Activated T-cell treated with anti-CD3 and anti-CD28 coated beads, Interleukin-2, amount 50 U/mL, for 24 hours (primary cell): ENCODE results near the gene ARHGAP26.
"Not testable (repeated sequence)": the region's sequence is repeated elsewhere in the genome, so short reads cannot be mapped to it uniquely, and the experiment has no call there.

ENCODE experiments used
- DNase-seq: peaks from one replicate; pipeline ENCODE4 v3.0.0-alpha.2; 2020
- H3K27ac Mint-ChIP-seq: 2 replicates; pipeline ENCODE4 v1.8.0; 2020; ENCODE audit warnings: mild to moderate bottlenecking, mixed read lengths
- H3K27me3 Mint-ChIP-seq: 2 replicates; pipeline ENCODE4 v1.8.0; 2020; ENCODE audit warnings: mixed read lengths
- H3K36me3 Mint-ChIP-seq: 2 replicates; pipeline ENCODE4 v1.8.0; 2020; ENCODE audit warnings: low read depth, mixed read lengths
- H3K4me1 Mint-ChIP-seq: 2 replicates; pipeline ENCODE4 v1.8.0; 2020; ENCODE audit warnings: low read depth, mixed read lengths
- H3K4me3 Mint-ChIP-seq: 2 replicates; pipeline ENCODE4 v1.8.0; 2020; ENCODE audit warnings: mild to moderate bottlenecking, moderate library complexity, mixed read lengths
- H3K9me3 Mint-ChIP-seq: 2 replicates; pipeline ENCODE4 v1.8.0; 2020; ENCODE audit warnings: mixed read lengths

Gene ARHGAP26

DNA sequence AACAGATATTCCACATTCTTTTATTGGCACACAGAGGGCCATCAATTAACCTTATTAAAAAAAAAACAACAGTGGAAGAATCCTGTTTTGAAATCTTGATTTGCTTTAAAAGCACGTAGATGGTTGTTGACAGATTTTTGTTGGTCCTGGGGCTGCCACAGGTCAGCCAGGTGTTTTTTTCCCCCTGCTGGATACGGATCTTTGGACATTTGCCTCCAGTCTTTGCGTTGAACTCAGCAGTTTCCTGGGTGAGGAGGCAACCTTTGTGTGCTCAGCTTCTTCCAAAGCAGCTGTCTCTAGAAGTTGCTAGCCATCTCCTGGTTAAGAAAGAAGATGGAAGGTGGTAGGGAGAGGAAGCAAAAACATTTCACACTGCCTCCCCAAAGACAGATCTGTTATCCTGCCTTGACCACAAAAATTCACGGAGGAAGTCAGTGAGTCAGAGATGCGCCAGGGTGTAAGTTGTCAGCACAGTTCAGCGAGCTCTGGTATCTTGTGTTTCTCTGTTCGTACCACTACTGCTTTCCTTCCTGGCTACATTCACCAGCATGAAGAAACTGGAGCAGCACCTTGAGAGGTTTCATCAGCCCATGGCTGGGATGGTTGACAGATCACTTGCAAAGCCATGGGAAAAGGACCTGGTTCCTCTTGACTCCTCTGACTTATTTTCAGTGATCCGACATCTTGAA is 207.3 kb downstream of the ARHGAP26 start:
- peak; percentile 51 for DNase-seq
- Mint-ChIP-seq H3K4me3 (peak overlapping the region; percentile 55), H3K27ac (peak overlapping the region; percentile 91), H3K36me3 (no peaks in the 10 kb centered on the region), H3K4me1 (peaks cover 72% of the 10 kb centered on the region), H3K9me3 (no peaks in the 10 kb centered on the region), H3K27me3 (no peaks in the 10 kb centered on the region)

DNA sequence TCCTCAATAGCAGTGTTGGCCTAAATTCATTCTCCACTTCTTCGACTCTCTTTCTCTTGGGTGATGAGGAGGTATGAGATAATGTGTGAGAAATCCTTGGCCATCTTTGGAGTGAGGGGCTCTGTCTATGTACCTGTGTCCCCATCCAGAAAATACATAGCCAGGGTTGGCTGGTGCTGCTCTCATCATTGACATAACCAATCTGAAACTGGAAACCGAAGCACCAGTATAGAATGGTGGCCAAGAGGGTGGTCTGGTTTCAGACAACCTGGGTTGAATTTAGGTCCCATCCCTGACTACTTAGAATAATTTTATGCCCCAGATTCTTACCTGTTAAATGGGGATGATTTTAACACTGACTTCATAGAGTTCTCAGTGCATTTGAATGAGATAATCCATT is 208.1 kb downstream of the ARHGAP26 start:
- Mint-ChIP-seq H3K27me3 (no peaks in the 10 kb centered on the region), H3K9me3 (no peaks in the 10 kb centered on the region), H3K4me3 (peak overlapping the region; percentile 55), H3K4me1 (peaks cover 70% of the 10 kb centered on the region), H3K27ac (peak overlapping the region; percentile 91), H3K36me3 (no peaks in the 10 kb centered on the region)
- no peak for DNase-seq

DNA sequence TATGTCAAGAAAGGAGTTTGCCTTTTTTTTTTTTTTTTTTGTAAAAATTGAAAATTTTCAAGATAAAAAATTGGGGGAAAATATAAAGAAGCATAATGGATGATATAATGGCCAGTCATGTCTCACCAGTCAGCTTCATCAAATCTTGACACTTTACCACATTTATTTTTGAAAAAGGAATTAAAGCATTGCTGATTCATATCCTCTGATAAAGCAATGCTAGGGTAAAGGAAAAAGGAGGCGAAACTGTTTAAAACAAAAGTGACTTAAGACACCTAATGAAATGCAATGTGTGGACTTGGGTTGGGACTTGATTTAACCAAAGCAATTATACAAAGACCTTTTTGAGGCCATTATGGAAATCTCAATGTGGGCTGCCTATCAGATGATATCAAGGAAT is 208.5 kb downstream of the ARHGAP26 start:
- Mint-ChIP-seq H3K27ac (no peak overlapping the region), H3K36me3 (no peaks in the 10 kb centered on the region), H3K9me3 (no peaks in the 10 kb centered on the region), H3K4me3 (no peak overlapping the region), H3K27me3 (no peaks in the 10 kb centered on the region), H3K4me1 (peaks cover 71% of the 10 kb centered on the region)
- no peak for DNase-seq

DNA sequence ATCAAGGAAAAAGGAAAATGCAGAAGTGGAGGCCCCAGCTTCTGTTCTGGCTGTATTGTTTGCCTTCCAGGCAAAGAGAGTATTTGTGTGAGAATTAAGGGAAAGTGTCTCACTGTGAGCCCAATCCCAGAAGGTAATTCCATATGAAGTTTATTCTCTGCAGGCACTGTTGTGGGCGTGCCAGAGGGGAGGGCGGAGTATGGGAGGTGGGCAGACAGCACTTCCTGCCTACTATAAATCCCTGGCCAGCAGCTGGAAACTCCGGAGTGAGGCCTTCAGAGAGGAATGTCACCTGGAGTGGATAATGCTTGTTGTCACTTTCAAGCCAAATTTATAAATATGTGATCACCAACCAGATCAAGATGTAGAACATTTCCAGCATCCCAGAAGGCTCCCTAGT is 209.5 kb downstream of the ARHGAP26 start:
- H3K4me1 Mint-ChIP-seq, result peaks cover 72% of the 10 kb centered on the region
- no peak overlapping the region for H3K4me3 Mint-ChIP-seq
- H3K9me3 Mint-ChIP-seq, result no peaks in the 10 kb centered on the region
- no peak for DNase-seq
- H3K27ac Mint-ChIP-seq, result no peak overlapping the region
- no peaks in the 10 kb centered on the region for H3K27me3 Mint-ChIP-seq
- H3K36me3 Mint-ChIP-seq, result no peaks in the 10 kb centered on the region

DNA sequence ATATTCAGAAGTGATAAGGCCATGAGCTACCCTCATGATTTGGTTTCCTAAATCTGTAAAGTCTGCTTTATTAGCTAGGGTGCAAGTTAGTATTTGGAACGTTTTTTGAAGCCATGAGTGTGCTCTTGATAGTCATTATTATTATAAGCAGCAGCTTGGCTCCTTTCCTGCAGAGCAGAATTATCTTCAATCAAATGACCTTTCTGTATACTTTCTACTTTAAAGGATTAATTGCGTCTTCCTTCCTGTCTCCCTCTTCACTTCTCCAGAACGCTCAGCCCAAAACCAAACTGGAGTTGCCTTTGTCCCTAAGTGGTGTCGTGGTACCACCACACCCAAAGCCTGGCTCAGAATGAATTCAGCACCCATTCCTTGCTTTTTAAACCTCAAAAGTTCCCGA is 211.3 kb downstream of the ARHGAP26 start:
- peak overlapping the region; percentile 66 for H3K27ac Mint-ChIP-seq
- H3K9me3 Mint-ChIP-seq, result peaks cover 2% of the 10 kb centered on the region
- peaks cover 5% of the 10 kb centered on the region for H3K36me3 Mint-ChIP-seq
- no peaks in the 10 kb centered on the region for H3K27me3 Mint-ChIP-seq
- H3K4me3 Mint-ChIP-seq, result no peak overlapping the region
- peaks cover 67% of the 10 kb centered on the region for H3K4me1 Mint-ChIP-seq
- no peak for DNase-seq

DNA sequence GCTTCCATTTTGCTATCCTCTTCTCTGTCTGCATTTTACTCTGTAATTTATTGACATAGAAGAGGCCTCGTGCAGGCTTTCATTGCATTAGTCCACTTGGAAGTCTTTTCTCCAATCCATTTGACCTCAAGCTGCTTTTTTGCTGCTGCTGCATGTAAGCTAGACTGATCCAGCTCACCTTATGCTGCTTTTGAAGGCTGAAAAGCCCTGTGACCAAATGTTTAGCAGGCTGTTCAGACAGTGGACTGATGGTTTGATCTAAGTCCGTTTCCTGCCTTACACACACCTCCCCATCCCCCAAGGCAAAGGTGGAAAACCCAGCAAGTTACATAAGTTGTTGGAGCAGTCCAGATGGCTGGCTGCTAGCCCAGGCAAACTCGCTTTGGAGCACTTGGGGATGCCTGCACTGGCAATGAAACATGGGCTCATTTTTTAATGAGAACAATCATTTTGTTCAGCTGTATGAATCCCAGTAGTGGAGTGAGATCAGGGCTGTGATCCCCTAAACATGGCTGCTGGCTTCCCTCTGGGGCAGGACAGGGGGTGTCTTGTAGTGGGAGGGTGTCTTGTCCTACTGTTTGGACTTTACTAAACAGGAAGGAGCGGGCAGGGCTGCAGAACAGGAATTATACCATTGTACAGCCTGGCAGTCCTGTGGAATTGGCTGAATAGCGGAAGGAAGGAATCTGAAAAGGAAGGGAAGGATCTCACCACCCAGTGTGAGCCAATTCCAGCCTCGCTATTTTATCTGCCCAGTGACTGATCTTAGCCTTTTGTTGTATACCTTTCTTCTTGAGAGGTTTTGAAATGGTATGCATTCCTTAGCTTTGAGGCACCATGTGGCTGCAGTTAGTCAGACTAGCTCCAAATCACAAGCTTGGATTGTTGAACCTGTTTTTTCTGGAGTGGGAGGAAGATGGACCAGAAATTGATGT is 212.0 kb downstream of the ARHGAP26 start:
- Mint-ChIP-seq H3K36me3 (peaks cover 8% of the 10 kb centered on the region), H3K4me1 (peaks cover 60% of the 10 kb centered on the region), H3K27ac (peak overlapping the region; percentile 66), H3K9me3 (peaks cover 2% of the 10 kb centered on the region), H3K4me3 (no peak overlapping the region), H3K27me3 (no peaks in the 10 kb centered on the region)
- no peak for DNase-seq

DNA sequence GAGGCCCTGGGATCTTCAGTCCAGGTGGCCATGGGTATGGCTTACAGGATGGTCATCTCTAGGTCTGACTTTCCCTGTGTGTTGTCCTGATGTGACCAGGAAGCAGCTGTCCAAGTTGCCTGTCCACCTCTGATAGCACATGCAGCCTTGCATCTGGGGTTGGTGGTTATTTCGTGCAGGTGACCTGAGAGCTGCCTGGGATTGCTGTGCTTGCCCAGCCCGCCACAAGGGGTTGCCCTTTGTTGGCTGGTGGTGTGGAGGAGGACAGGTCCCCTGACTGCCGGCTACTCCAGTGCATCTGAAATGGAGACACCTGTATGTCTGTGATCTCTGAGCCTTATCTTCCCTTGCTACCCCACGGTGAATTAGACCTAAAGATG is 212.6 kb downstream of the ARHGAP26 start:
- H3K27ac Mint-ChIP-seq, result no peak overlapping the region
- peaks cover 53% of the 10 kb centered on the region for H3K4me1 Mint-ChIP-seq
- H3K36me3 Mint-ChIP-seq, result peaks cover 8% of the 10 kb centered on the region
- no peak for DNase-seq
- H3K9me3 Mint-ChIP-seq, result peaks cover 2% of the 10 kb centered on the region
- no peak overlapping the region for H3K4me3 Mint-ChIP-seq
- H3K27me3 Mint-ChIP-seq, result no peaks in the 10 kb centered on the region

DNA sequence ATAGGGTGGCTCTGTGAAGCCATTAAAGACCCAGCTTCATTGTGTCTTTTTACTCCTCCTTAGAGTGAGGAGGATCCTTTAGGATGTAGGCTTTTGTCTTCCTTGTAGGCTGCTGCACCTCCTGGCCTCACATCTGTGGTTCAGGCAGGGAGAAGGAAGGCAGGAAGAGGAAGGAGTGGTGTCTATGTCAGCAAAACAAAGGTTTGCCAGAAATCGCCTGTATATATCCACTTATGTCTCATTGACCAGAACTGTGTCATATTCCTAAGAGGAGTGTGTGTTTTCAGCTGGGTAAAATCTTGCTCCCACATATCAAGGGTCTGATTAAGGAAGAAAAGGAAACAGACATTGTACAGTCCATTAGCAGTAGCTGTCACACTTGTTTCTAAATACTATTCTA is 213.8 kb downstream of the ARHGAP26 start:
- Mint-ChIP-seq H3K9me3 (peaks cover 9% of the 10 kb centered on the region), H3K27ac (peak overlapping the region; percentile 16), H3K4me1 (peaks cover 46% of the 10 kb centered on the region), H3K27me3 (no peaks in the 10 kb centered on the region), H3K4me3 (no peak overlapping the region), H3K36me3 (peaks cover 11% of the 10 kb centered on the region)
- DNase-seq, result no peak

DNA sequence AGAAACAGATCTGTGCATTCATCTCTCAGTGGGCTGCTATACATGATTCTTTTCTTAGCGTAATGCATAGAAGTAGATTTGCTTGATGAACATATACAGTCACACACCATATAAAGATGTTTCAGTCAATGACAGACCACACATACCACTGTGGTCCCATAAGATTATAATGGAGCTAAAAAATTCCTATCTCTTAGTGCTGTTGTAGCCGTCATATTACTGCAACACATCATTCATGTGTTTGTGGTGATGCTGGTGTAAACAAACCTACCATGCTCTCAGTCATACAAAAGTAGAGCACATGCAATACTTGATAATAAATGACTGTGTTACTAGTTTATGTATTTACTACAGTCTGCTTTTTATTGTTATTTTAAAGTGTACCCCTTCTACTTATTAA is 214.3 kb downstream of the ARHGAP26 start:
- Mint-ChIP-seq H3K27me3 (no peaks in the 10 kb centered on the region), H3K36me3 (peaks cover 13% of the 10 kb centered on the region), H3K4me1 (peaks cover 42% of the 10 kb centered on the region), H3K9me3 (peaks cover 13% of the 10 kb centered on the region), H3K4me3 (no peak overlapping the region), H3K27ac (no peak overlapping the region)
- DNase-seq, result no peak

DNA sequence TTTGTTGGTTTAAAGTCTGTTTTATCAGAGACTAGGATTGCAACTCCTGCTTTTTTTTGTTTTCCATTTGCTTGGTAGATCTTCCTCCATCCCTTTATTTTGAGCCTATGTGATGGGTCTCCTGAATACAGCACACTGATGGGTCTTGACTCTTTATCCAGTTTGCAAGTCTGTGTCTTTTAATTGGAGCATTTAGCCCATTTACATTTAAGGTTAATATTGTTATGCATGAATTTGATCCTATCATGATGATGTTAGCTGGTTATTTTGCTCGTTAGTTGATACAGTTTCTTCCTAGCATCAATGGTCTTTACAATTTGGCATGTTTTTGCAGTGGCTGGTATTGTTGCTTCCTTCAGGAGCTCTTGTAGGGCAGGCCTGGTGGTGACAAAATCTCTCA is 219.1 kb downstream of the ARHGAP26 start:
- DNase-seq, H3K27ac Mint-ChIP-seq, H3K27me3 Mint-ChIP-seq, H3K4me1 Mint-ChIP-seq, H3K4me3 Mint-ChIP-seq: not testable (repeated sequence)
- H3K9me3 Mint-ChIP-seq, result peaks cover 20% of the 10 kb centered on the region
- H3K36me3 Mint-ChIP-seq, result peaks cover 35% of the 10 kb centered on the region

DNA sequence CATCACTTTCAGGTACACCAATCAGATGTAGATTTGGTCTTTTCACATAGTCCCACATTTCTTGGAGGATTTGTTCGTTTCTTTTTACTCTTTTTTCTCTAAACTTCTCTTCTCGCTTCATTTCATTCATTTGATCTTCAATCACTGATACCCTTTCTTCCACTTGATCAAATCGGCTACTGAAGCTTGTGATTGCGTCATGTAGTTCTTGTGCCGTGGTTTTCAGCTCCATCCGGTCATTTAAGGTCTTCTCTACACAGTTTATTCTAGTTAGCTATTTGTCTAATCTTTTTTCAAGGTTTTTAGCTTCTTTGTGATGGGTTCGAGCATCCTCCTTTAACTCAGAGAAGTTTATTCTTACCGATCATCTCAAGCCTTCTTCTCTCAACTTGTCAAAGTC is 219.9 kb downstream of the ARHGAP26 start:
- not testable (repeated sequence) for H3K27me3 Mint-ChIP-seq, H3K4me3 Mint-ChIP-seq, DNase-seq, H3K27ac Mint-ChIP-seq, H3K4me1 Mint-ChIP-seq
- Mint-ChIP-seq H3K36me3 (peaks cover 35% of the 10 kb centered on the region), H3K9me3 (peaks cover 20% of the 10 kb centered on the region)

DNA sequence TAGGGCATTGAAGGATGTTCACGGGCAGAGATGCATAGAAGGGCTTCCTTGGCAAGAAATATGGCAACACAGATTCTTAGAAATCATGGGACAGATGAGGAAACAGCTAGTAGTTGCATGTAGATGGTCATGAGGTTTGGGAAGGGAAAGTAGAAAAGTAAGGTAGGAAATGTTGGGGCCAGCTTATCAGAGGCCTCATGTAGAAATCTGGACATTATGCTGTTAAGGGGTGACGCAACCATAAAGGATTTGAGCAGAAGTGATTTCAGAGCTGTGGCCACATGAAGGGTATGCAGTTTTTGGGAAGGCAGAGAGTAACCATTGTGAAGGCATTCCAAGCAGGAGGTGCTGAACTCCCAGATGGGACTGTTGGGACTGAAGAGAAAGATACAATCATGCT is 224.0 kb downstream of the ARHGAP26 start:
- Mint-ChIP-seq H3K9me3 (peaks cover 9% of the 10 kb centered on the region), H3K4me3 (no peak overlapping the region), H3K36me3 (peaks cover 28% of the 10 kb centered on the region), H3K27me3 (no peaks in the 10 kb centered on the region), H3K4me1 (peaks cover 31% of the 10 kb centered on the region), H3K27ac (no peak overlapping the region)
- no peak for DNase-seq

DNA sequence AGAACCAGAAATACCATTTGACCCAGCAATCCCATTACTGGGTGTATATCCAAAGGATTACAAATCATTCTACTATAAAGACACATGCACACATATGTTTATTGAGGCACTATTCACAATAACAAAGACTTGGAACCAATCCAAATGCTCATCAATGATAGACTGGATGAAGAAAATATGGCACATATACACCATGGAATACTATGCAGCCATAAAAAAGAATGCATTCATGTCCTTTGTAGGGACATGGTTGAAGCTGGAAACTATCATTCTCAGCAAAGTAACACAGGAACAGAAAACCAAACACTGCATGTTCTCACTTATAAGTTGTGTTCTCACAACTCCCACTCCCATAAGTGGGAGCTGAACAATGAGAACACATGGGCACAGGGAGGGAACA is 225.4 kb downstream of the ARHGAP26 start:
- not testable (repeated sequence) for H3K27ac Mint-ChIP-seq, DNase-seq, H3K27me3 Mint-ChIP-seq, H3K9me3 Mint-ChIP-seq, H3K4me3 Mint-ChIP-seq
- Mint-ChIP-seq H3K4me1 (peaks cover 39% of the 10 kb centered on the region), H3K36me3 (peaks cover 22% of the 10 kb centered on the region)

DNA sequence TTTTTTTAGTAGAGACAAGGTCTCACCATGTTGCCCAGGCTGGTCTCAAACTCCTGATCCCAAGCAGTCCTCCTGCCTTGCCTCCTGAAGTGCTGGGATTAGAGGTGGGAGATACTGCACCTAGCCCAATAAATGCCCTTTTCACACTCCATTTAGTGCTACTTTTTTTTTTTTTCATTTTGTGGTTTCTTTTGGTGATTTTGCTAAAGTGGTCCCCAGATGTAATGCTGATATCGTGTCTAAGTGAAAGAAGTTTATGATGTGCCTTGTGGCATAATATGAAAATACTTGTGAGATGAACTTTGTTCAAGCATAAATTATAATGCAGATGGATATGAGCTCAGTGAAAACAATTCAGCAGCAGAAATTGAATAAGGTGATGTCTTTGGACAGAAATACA is 227.4 kb downstream of the ARHGAP26 start:
- H3K27ac Mint-ChIP-seq, result no peak overlapping the region
- H3K36me3 Mint-ChIP-seq, result peaks cover 12% of the 10 kb centered on the region
- H3K4me1 Mint-ChIP-seq, result peaks cover 55% of the 10 kb centered on the region
- H3K9me3 Mint-ChIP-seq, result peaks cover 2% of the 10 kb centered on the region
- no peak overlapping the region for H3K4me3 Mint-ChIP-seq
- no peak for DNase-seq
- no peaks in the 10 kb centered on the region for H3K27me3 Mint-ChIP-seq
